Breast epithelium (tissue), 4 donors: ENCODE data around the gene EHMT1. TPM values are rescaled to one million over a fixed set of nuclear protein-coding genes. Genes with fewer than 3 reads are reported as not detected.

ENCODE experiments used
- DNase-seq, 2 donors: peaks; one replicate each; pipeline ENCODE4 v3.0.0-alpha.2; 2019; ENCODE audit warnings: low spot score in 2 of 2
- H3K27ac ChIP-seq, 2 donors: fragments of 200-600 bp; sonication (generic) in 1 of 2; one replicate each; pipeline ENCODE4 v1.5.1; 2016 to 2019; ENCODE audit warnings: mild to moderate bottlenecking in 1 of 2
- H3K27me3 ChIP-seq, 2 donors: fragments of 200-600 bp; sonication (generic) in 1 of 2; one replicate each; pipeline versions ENCODE4 v1.5.1 to v1.6.0; 2017 to 2019; ENCODE audit warnings: control low read depth in 1 of 2, mild to moderate bottlenecking in 1 of 2
- H3K36me3 ChIP-seq: fragments of 200-600 bp; one replicate; pipeline ENCODE4 v1.5.1; 2019
- H3K4me1 ChIP-seq, 2 donors: fragments of 200-600 bp; sonication (generic); one replicate each; pipeline ENCODE4 v1.5.1; 2016 to 2019; ENCODE audit warnings: control low read depth in 1 of 2
- H3K4me3 ChIP-seq, 3 donors: fragments of 200-600 bp; sonication (generic); 1 replicate in 2 of 3; 2 replicates in 1 of 3; pipeline ENCODE4 v1.5.1; 2016 to 2019; ENCODE audit warnings: mild to moderate bottlenecking in 3 of 3, moderate library complexity in 2 of 3
- H3K9me3 ChIP-seq, 2 donors: fragments of 200-600 bp; sonication (generic) in 1 of 2; one replicate each; pipeline ENCODE4 v1.5.1; 2016 to 2019; ENCODE audit warnings: control low read depth in 1 of 2
- CTCF ChIP-seq, 3 donors: fragments of 450-650 bp; IDR thresholded peaks; one replicate each; pipeline ENCODE4 v1.5.1; 2016 to 2017; ENCODE audit warnings: antibody characterized with exemption in 3 of 3, mild to moderate bottlenecking in 3 of 3, moderate library complexity in 3 of 3
- POLR2A ChIP-seq: fragments of 450-650 bp; IDR thresholded peaks from one replicate; pipeline ENCODE4 v1.6.1; 2016; ENCODE audit warnings: antibody characterized with exemption, mild to moderate bottlenecking, moderate library complexity
- POLR2AphosphoS5 ChIP-seq, 3 donors: sonication (generic); formaldehyde crosslinking; IDR thresholded peaks; one replicate each; pipeline ENCODE4 v1.6.1; 2017; ENCODE audit warnings: antibody characterized with exemption in 3 of 3
- intact Hi-C: fragments of 100-400 bp; cut with DNase I; formaldehyde crosslinking; loops from one replicate; pipeline ENCODE4 v1.15.1; 2023; ENCODE audit warnings: low total_unique reads
- total RNA-seq, 3 donors: library from RNA; depleted of rRNA; stranded (reverse); fragments of >200 nt; gene quantifications; one replicate each; pipeline ENCODE4 v1.1.0, GENCODE V29; 2016

EHMT1 gene
- total RNA-seq, 3 donors from 2014 or later, result 63.7 to 113 (median 91.2) TPM

GRCh38 chr9:137757139-137757538 is 138.3 kb downstream of the EHMT1 start:
- Histone ChIP-seq H3K27ac (peak overlapping the region in 1 of 2 donors; percentile 45), H3K4me3 (no peak overlapping the region), H3K27me3 (no peaks in the 10 kb centered on the region), H3K9me3 (no peaks in the 10 kb centered on the region), H3K36me3 (no peaks in the 10 kb centered on the region), H3K4me1 (no peaks in the 10 kb centered on the region)
- no peak for TF ChIP-seq POLR2AphosphoS5 (IDR thresholded peaks at IDR 0.05)
- no peak for TF ChIP-seq CTCF (IDR thresholded peaks at IDR 0.05)
- intact Hi-C loops, result no loop called here
- peak in 1 of 2 donors; percentile 72 for DNase-seq

GRCh38 chr9:137757613-137758029 is 138.8 kb downstream of the EHMT1 start:
- Histone ChIP-seq H3K4me1 (no peaks in the 10 kb centered on the region), H3K36me3 (no peaks in the 10 kb centered on the region), H3K27me3 (no peaks in the 10 kb centered on the region), H3K9me3 (no peaks in the 10 kb centered on the region), H3K4me3 (no peak overlapping the region), H3K27ac (no peak overlapping the region)
- intact Hi-C loops, result no loop called here
- TF ChIP-seq POLR2AphosphoS5 (IDR thresholded peaks at IDR 0.05) (no peak), POLR2A (no peak), CTCF (IDR thresholded peaks at IDR 0.05) (no peak)
- no peak for DNase-seq

- no peak overlapping the region for H3K27ac ChIP-seq
- no peaks in the 10 kb centered on the region for H3K9me3 ChIP-seq
- no peaks in the 10 kb centered on the region for H3K36me3 ChIP-seq
- no peak overlapping the region for H3K4me3 ChIP-seq
- intact Hi-C loops, result no loop called here
- no peak for DNase-seq
- no peaks in the 10 kb centered on the region for H3K27me3 ChIP-seq
- TF ChIP-seq POLR2A (no peak), POLR2AphosphoS5 (IDR thresholded peaks at IDR 0.05) (no peak), CTCF (IDR thresholded peaks at IDR 0.05) (no peak)
- no peaks in the 10 kb centered on the region for H3K4me1 ChIP-seq
These were observed 139.3 kb downstream of the EHMT1 start for GRCh38 chr9:137758067-137758466.

- no peak for DNase-seq
- Histone ChIP-seq H3K36me3 (no peaks in the 10 kb centered on the region), H3K4me1 (no peaks in the 10 kb centered on the region), H3K27ac (no peak overlapping the region), H3K9me3 (no peaks in the 10 kb centered on the region), H3K27me3 (no peaks in the 10 kb centered on the region), H3K4me3 (no peak overlapping the region)
- intact Hi-C loops, result no loop called here
- no peak for TF ChIP-seq CTCF (IDR thresholded peaks at IDR 0.05)
- TF ChIP-seq POLR2A, result no peak
- no peak for TF ChIP-seq POLR2AphosphoS5 (IDR thresholded peaks at IDR 0.05)
These were observed 140.3 kb downstream of the EHMT1 start for GRCh38 chr9:137759117-137759516.

- Histone ChIP-seq H3K4me1 (no peaks in the 10 kb centered on the region), H3K27ac (no peak overlapping the region), H3K4me3 (no peak overlapping the region), H3K36me3 (no peaks in the 10 kb centered on the region), H3K27me3 (no peaks in the 10 kb centered on the region), H3K9me3 (no peaks in the 10 kb centered on the region)
- no peak for TF ChIP-seq POLR2A
- TF ChIP-seq CTCF (IDR thresholded peaks at IDR 0.05), result no peak
- no peak for TF ChIP-seq POLR2AphosphoS5 (IDR thresholded peaks at IDR 0.05)
- no peak for DNase-seq
- intact Hi-C loops, result no loop called here
These were observed 141.0 kb downstream of the EHMT1 start for GRCh38 chr9:137759649-137760321.
